Measurements from ENCODE around the gene C1orf21. TPM values are rescaled to one million over a fixed set of nuclear protein-coding genes. Genes with fewer than 3 reads are reported as not detected.
A peak's percentile ranks its signal among the peaks of the same experiment; 100 is the strongest.

Gene C1orf21
- total and polyA plus RNA-seq, 2 donors (not counting 1 experiment from before 2014, with no cell fraction given): 53.0 to 95.4 TPM

DNA sequence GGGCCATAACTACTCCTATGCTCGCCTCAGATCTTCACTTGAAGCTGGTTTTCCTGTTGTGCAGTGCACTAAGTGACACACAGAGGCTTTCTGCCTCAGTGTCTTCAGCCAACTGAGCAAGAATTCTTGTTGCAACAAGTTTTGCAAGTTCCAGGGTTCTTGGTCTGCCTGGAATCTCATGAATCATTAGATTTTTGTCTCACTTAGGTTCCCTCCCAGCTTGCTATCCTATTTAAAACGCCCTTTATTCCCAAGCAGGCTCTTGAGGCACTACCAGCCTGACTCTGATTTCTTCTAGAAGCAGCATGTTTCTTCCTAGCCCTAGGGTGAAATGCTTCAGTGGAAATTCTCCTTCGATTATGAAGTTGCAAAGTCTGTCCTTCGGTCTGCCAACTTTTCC, 158.8 kb downstream of the C1orf21 start:
- Histone ChIP-seq H3K27ac (ENCODE audit: insufficient read depth, low read length) (no peak overlapping the region), H4K20me1 (ENCODE audit: control insufficient read depth, extremely low read depth, insufficient read depth, low read length) (no peaks in the 10 kb centered on the region), H3K4me3 (replicated peaks in 1 of 4; ENCODE audit: control extremely low read depth in 1 of 4, insufficient read depth in 1 of 4, low read depth in 3 of 4, low read length in 4 of 4) (no peak overlapping the region), H2AFZ (ENCODE audit: low read length) (no peak overlapping the region), H3K79me2 (ENCODE audit: control insufficient read depth, insufficient read depth, low read length) (no peaks in the 10 kb centered on the region), H3K4me2 (ENCODE audit: extremely low read depth, insufficient read depth, low read length) (no peak overlapping the region), H3K9me3 (ENCODE audit: control insufficient read depth, insufficient read depth, low read depth, low read length) (no peaks in the 10 kb centered on the region), H3K9ac (ENCODE audit: insufficient read depth, low read length) (no peak overlapping the region), H3K27me3 (ENCODE audit: control insufficient read depth, insufficient read depth, low read length) (no peaks in the 10 kb centered on the region), H3K4me1 (ENCODE audit: control insufficient read depth, extremely low read depth, insufficient read depth, low read length) (no peaks in the 10 kb centered on the region), H3K36me3 (ENCODE audit: control insufficient read depth, insufficient read depth, low read length) (no peaks in the 10 kb centered on the region)
- TF ChIP-seq, protein P1, sequence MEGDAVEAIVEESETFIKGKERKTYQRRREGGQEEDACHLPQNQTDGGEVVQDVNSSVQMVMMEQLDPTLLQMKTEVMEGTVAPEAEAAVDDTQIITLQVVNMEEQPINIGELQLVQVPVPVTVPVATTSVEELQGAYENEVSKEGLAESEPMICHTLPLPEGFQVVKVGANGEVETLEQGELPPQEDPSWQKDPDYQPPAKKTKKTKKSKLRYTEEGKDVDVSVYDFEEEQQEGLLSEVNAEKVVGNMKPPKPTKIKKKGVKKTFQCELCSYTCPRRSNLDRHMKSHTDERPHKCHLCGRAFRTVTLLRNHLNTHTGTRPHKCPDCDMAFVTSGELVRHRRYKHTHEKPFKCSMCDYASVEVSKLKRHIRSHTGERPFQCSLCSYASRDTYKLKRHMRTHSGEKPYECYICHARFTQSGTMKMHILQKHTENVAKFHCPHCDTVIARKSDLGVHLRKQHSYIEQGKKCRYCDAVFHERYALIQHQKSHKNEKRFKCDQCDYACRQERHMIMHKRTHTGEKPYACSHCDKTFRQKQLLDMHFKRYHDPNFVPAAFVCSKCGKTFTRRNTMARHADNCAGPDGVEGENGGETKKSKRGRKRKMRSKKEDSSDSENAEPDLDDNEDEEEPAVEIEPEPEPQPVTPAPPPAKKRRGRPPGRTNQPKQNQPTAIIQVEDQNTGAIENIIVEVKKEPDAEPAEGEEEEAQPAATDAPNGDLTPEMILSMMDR (conservative IDR thresholded peaks at IDR 0.05 in 1 of 2, IDR thresholded peaks at IDR 0.05 in 1 of 2; ENCODE audit: low read depth in 1 of 2, low read length in 2 of 2): no peak
- TF ChIP-seq EZH2 (IDR thresholded peaks at IDR 0.05; ENCODE audit: low read length, missing control alignments): no peak
- peak; percentile 18 to 61 for DNase-seq (ENCODE audit: low read depth in 2 of 2)

DNA sequence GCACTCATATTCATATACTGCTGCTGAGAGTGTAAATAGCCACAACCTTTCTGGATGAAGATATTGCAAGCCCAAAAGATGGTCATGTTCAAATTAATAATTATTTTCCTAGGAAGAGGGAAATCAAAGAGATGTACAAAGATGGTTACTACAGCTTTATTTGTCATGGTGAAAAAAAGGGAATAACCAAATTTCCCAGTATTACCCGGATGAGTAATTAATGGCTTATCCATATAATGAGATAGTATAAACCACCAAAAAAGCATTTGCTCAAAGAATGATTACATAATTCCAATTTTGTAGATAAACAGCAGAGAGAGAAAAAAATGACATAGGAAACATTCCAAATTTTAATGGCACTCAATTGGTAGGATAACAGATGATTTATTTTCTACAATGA, 165.6 kb downstream of the C1orf21 start:
- H3K27me3 ChIP-seq (ENCODE audit: control insufficient read depth, insufficient read depth, low read length): no peaks in the 10 kb centered on the region
- TF ChIP-seq, protein P1 (conservative IDR thresholded peaks at IDR 0.05 in 1 of 2, IDR thresholded peaks at IDR 0.05 in 1 of 2; ENCODE audit: low read depth in 1 of 2, low read length in 2 of 2): no peak
- TF ChIP-seq EZH2 (IDR thresholded peaks at IDR 0.05; ENCODE audit: low read length, missing control alignments): no peak
- H3K4me2 ChIP-seq (ENCODE audit: extremely low read depth, insufficient read depth, low read length): no peak overlapping the region
- H4K20me1 ChIP-seq (ENCODE audit: control insufficient read depth, extremely low read depth, insufficient read depth, low read length): no peaks in the 10 kb centered on the region
- no peak overlapping the region for H3K9ac ChIP-seq (ENCODE audit: insufficient read depth, low read length)
- H3K4me1 ChIP-seq (ENCODE audit: control insufficient read depth, extremely low read depth, insufficient read depth, low read length): no peaks in the 10 kb centered on the region
- no peak overlapping the region for H3K4me3 ChIP-seq (replicated peaks in 1 of 4; ENCODE audit: control extremely low read depth in 1 of 4, insufficient read depth in 1 of 4, low read depth in 3 of 4, low read length in 4 of 4)
- H3K9me3 ChIP-seq (ENCODE audit: control insufficient read depth, insufficient read depth, low read depth, low read length): no peaks in the 10 kb centered on the region
- no peak overlapping the region for H3K27ac ChIP-seq (ENCODE audit: insufficient read depth, low read length)
- no peak overlapping the region for H2AFZ ChIP-seq (ENCODE audit: low read length)
- H3K36me3 ChIP-seq (ENCODE audit: control insufficient read depth, insufficient read depth, low read length): no peaks in the 10 kb centered on the region
- no peak for DNase-seq (ENCODE audit: low read depth in 2 of 2)
- no peaks in the 10 kb centered on the region for H3K79me2 ChIP-seq (ENCODE audit: control insufficient read depth, insufficient read depth, low read length)

DNA sequence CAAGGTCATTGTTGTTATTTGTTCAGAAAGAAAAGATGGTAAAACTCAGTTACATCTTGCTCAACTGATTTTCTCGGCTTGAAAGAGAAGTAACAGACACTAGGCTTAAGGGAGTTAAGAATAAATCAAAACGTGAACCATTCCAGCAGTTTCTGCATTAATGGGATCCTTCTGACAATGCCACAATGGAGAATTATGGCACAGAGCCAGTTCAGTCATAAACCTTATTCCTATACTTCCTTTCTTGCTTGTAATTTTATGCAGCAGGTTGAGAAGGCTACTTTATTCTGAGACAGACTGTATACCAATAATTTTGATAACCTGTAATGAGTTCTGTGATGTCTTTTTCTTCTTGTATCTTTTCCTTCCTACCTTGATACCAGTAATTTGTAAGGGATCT, 167.0 kb downstream of the C1orf21 start:
- H3K9me3 ChIP-seq (ENCODE audit: control insufficient read depth, insufficient read depth, low read depth, low read length): no peaks in the 10 kb centered on the region
- no peaks in the 10 kb centered on the region for H4K20me1 ChIP-seq (ENCODE audit: control insufficient read depth, extremely low read depth, insufficient read depth, low read length)
- no peaks in the 10 kb centered on the region for H3K36me3 ChIP-seq (ENCODE audit: control insufficient read depth, insufficient read depth, low read length)
- H3K4me2 ChIP-seq (ENCODE audit: extremely low read depth, insufficient read depth, low read length): no peak overlapping the region
- no peaks in the 10 kb centered on the region for H3K4me1 ChIP-seq (ENCODE audit: control insufficient read depth, extremely low read depth, insufficient read depth, low read length)
- DNase-seq (ENCODE audit: low read depth in 2 of 2): no peak
- H3K79me2 ChIP-seq (ENCODE audit: control insufficient read depth, insufficient read depth, low read length): no peaks in the 10 kb centered on the region
- H3K27ac ChIP-seq (ENCODE audit: insufficient read depth, low read length): no peak overlapping the region
- H3K9ac ChIP-seq (ENCODE audit: insufficient read depth, low read length): no peak overlapping the region
- no peaks in the 10 kb centered on the region for H3K27me3 ChIP-seq (ENCODE audit: control insufficient read depth, insufficient read depth, low read length)
- no peak for TF ChIP-seq EZH2 (IDR thresholded peaks at IDR 0.05; ENCODE audit: low read length, missing control alignments)
- no peak overlapping the region for H3K4me3 ChIP-seq (replicated peaks in 1 of 4; ENCODE audit: control extremely low read depth in 1 of 4, insufficient read depth in 1 of 4, low read depth in 3 of 4, low read length in 4 of 4)
- no peak overlapping the region for H2AFZ ChIP-seq (ENCODE audit: low read length)

Data from fibroblast of lung (primary cell).